Measurements from ENCODE around the gene CELF3. TPM values are rescaled to one million over a fixed set of nuclear protein-coding genes. Genes with fewer than 3 reads are reported as not detected.

The CELF3 gene
- total RNA-seq, 4 donors from 2014 or later: 1.4 TPM; not detected in 3

- no peaks in the 10 kb centered on the region for H3K9me3 ChIP-seq
- no peak for DNase-seq
- intact Hi-C loops (cut with DNase I): no loop called here
- no peaks in the 10 kb centered on the region for H3K27me3 ChIP-seq
- H3K4me1 ChIP-seq: peaks cover 6 to 11% of the 10 kb centered on the region in 2 donors
- H3K36me3 ChIP-seq: peaks cover 12 to 23% of the 10 kb centered on the region in 2 donors
- no peak overlapping the region for H3K4me3 ChIP-seq (replicated peaks in 1 of 3)
- no peak overlapping the region for H3K27ac ChIP-seq
- TF ChIP-seq POLR2A (IDR thresholded peaks at IDR 0.05): no peak
- no peak for TF ChIP-seq CTCF (IDR thresholded peaks at IDR 0.05)
Measured at GRCh38 chr1:151759241-151759640, 42.6 kb upstream of the CELF3 start.

DNA sequence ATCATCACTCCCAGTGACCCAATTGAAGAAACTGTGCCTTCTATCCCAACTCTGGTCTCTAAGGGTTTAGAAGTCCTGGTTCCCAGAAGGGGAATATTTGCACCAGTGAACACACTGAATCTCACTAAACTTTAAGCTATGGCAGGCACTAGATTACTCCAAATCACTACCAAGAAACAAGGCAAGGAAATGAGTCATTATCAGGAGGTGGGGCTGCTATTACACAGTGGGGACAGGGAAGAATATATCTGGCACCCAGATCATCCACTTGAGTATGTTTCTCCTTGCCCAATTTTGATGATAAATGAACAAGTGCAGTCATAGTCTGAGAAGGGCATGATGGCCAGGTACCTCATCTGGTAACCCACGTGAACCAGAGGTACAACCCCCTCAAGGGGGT lies 39.7 kb upstream of the CELF3 start:
- no peak for TF ChIP-seq POLR2A (IDR thresholded peaks at IDR 0.05)
- TF ChIP-seq CTCF (IDR thresholded peaks at IDR 0.05): no peak
- no peak for DNase-seq
- Histone ChIP-seq H3K27me3 (no peaks in the 10 kb centered on the region), H3K9me3 (no peaks in the 10 kb centered on the region), H3K27ac (no peak overlapping the region), H3K4me1 (no peaks in the 10 kb centered on the region), H3K36me3 (peaks cover 12 to 19% of the 10 kb centered on the region in 2 donors), H3K4me3 (replicated peaks in 1 of 3) (no peak overlapping the region)
- intact Hi-C loops (cut with DNase I): no loop called here
- 64 to 73% methylated on average over 1 of the region's 1 CpG for WGBS, 2 donors

DNA sequence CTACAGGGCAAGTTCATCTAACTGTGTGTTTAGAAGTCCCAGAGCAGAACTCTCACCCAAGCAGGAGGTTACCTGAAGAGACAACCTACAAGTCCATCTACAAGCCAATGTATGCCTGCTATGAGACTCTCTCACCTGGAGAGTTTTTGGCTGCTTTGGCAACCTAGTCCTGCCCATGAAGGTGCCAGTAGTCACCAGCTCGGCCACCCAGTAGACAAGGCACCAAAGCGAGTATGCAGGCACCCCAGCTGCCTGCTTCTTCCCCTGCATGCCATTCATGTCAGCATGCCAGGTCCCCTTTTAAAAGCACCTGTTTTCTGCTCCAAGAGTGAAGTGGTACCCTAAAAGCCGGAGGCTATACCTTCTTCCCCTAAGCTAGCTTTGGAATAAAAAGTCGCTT lies 24.9 kb upstream of the CELF3 start:
- intact Hi-C loops (cut with DNase I): no loop called here

GRCh38 chr1:151739590-151740355 lies 23.2 kb upstream of the CELF3 start:
- H3K9me3 ChIP-seq: no peaks in the 10 kb centered on the region
- H3K4me3 ChIP-seq (replicated peaks in 1 of 3): no peak overlapping the region
- intact Hi-C loops (cut with DNase I): loop anchor here (10.0 kb wide), 3 partner anchors 95 to 295 kb away; partner anchors contain the start of genes C2CD4D and RORC
- peak; percentile 87 to 88 for DNase-seq
- TF ChIP-seq CTCF (IDR thresholded peaks at IDR 0.05) (peak in 1 of 6 experiments; percentile 11), POLR2A (IDR thresholded peaks at IDR 0.05) (peak in 1 of 2 donors; percentile 43)
- peaks cover 10 to 18% of the 10 kb centered on the region in 2 donors for H3K4me1 ChIP-seq
- no peaks in the 10 kb centered on the region for H3K27me3 ChIP-seq
- no peaks in the 10 kb centered on the region for H3K36me3 ChIP-seq
- 18 to 21% methylated on average over 3 of the region's 3 CpGs for WGBS, 2 donors
- H3K27ac ChIP-seq: peak overlapping the region; percentile 54 to 76 (median 63)

More for the DNA sequence above, 24.9 kb upstream of the CELF3 start:
- Histone ChIP-seq H3K4me3 (replicated peaks in 1 of 3) (no peak overlapping the region), H3K27me3 (no peaks in the 10 kb centered on the region), H3K36me3 (no peaks in the 10 kb centered on the region), H3K9me3 (no peaks in the 10 kb centered on the region), H3K27ac (no peak overlapping the region), H3K4me1 (peaks cover 10 to 18% of the 10 kb centered on the region in 2 donors)
- TF ChIP-seq POLR2A (IDR thresholded peaks at IDR 0.05): no peak
- DNase-seq: no peak
- 94 to 99% methylated on average over 4 of the region's 4 CpGs for WGBS, 2 donors

DNA sequence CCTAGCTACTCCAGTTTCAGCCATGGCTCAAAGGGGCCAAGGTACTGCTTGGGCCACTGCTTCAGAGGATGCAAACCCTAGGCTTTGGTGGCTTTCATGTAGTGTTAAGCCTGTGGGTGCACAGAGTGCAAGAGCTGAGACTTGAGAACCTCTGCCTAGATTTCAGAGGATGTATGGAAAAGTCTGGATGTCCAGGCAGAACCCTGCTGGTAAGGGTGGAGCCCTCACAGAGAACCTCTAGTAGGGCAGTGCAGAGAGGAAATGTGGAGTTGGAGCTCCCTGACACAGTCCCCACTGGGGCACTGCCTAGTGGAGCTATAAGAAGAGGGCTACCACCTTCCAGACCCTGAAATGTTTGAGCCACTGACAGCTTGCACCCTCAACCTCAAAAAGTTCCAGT lies 20.9 kb upstream of the CELF3 start:
- TF ChIP-seq CTCF (IDR thresholded peaks at IDR 0.05): no peak
- no peak for TF ChIP-seq POLR2A (IDR thresholded peaks at IDR 0.05)
- intact Hi-C loops (cut with DNase I): loop anchor here (10.0 kb wide), 3 partner anchors 97 to 293 kb away; partner anchors contain the start of genes C2CD4D and RORC

More for the DNA sequence above, 20.9 kb upstream of the CELF3 start:
- Histone ChIP-seq H3K27ac (no peak overlapping the region), H3K4me3 (replicated peaks in 1 of 3) (no peak overlapping the region), H3K9me3 (no peaks in the 10 kb centered on the region), H3K27me3 (no peaks in the 10 kb centered on the region), H3K4me1 (peaks cover 10 to 18% of the 10 kb centered on the region in 2 donors), H3K36me3 (no peaks in the 10 kb centered on the region)
- DNase-seq: no peak

All from thyroid gland (tissue), 4 donors.